Spleen (tissue), 11 donors: ENCODE measurements around the gene NR2C1. TPM values are rescaled to one million over a fixed set of nuclear protein-coding genes. Genes with fewer than 3 reads are reported as not detected.
"Not testable (repeated sequence)": the region's sequence is repeated elsewhere in the genome, so short reads cannot be mapped to it uniquely, and the experiment has no call there.

ENCODE experiments used
- DNase-seq: peaks from one replicate; pipeline ENCODE4 v3.0.0-alpha.2; 2020
- H3K27ac ChIP-seq, 8 donors: fragments of 200-600 bp; sonication (generic) in 7 of 8; 1 replicate in 4 of 8; 2 replicates in 4 of 8; pipeline versions ENCODE4 v1.5.0 to v1.8.0; 2016 to 2021; ENCODE audit warnings: inconsistent platforms in 4 of 8, mild to moderate bottlenecking in 4 of 8, moderate library complexity in 1 of 8
- H3K27me3 ChIP-seq, 7 donors: fragments of 200-600 bp; sonication (generic) in 6 of 7; replicated peaks in 1 of 7; 1 replicate in 4 of 7; 2 replicates in 3 of 7; pipeline versions ENCODE4 v1.5.0 to v1.8.0; 2016 to 2021; ENCODE audit warnings: inconsistent platforms in 3 of 7, mild to moderate bottlenecking in 1 of 7
- H3K36me3 ChIP-seq, 6 donors: fragments of 200-600 bp; sonication (generic) in 5 of 6; 1 replicate in 4 of 6; 2 replicates in 2 of 6; pipeline versions ENCODE4 v1.5.0 to v1.8.0; 2016 to 2021; ENCODE audit warnings: inconsistent platforms in 2 of 6
- H3K4me1 ChIP-seq, 6 donors: fragments of 200-600 bp; sonication (generic) in 5 of 6; 1 replicate in 3 of 6; 2 replicates in 3 of 6; pipeline versions ENCODE4 v1.5.0 to v1.8.0; 2016 to 2021; ENCODE audit warnings: inconsistent platforms in 3 of 6
- H3K4me3 ChIP-seq, 8 donors: fragments of 200-600 bp; sonication (generic) in 7 of 8; 1 replicate in 4 of 8; 2 replicates in 4 of 8; pipeline versions ENCODE4 v1.5.0 to v1.8.0; 2016 to 2021; ENCODE audit warnings: inconsistent platforms in 4 of 8, mild to moderate bottlenecking in 4 of 8, moderate library complexity in 2 of 8
- H3K9me3 ChIP-seq, 8 donors: fragments of 200-600 bp; sonication (generic) in 7 of 8; 1 replicate in 4 of 8; 2 replicates in 4 of 8; pipeline versions ENCODE4 v1.5.0 to v1.8.0; 2016 to 2021; ENCODE audit warnings: inconsistent platforms in 4 of 8
- CTCF ChIP-seq, 11 experiments: fragments of 200-600 bp in 7 of 11; fragments of 450-650 bp in 4 of 11; sonication (generic) in 4 of 11; IDR thresholded peaks in 8 of 11; conservative IDR thresholded peaks in 3 of 11; 1 replicate in 7 of 11; 2 replicates in 4 of 11; pipeline versions ENCODE4 v1.4.0 to v1.8.0; 2016 to 2021; ENCODE audit warnings: antibody characterized with exemption in 11 of 11, inconsistent platforms in 4 of 11, mild to moderate bottlenecking in 1 of 11
- POLR2A ChIP-seq, 3 donors: fragments of 450-650 bp; IDR thresholded peaks; one replicate each; pipeline ENCODE4 v1.5.1; 2017; ENCODE audit warnings: antibody characterized with exemption in 3 of 3, mild to moderate bottlenecking in 1 of 3
- POLR2AphosphoS5 ChIP-seq, 3 donors: sonication (generic); formaldehyde crosslinking; IDR thresholded peaks; one replicate each; pipeline ENCODE4 v1.5.1; 2017; ENCODE audit warnings: antibody characterized with exemption in 3 of 3
- WGBS, 5 donors: extraction: QIAGEN DNeasy Blood & Tissue Kit in 3 of 5; methylation state at CpG; one replicate each; pipeline versions ENCODE4 v1.1.5 to v1.1.7; 2013 to 2018; 5-methylcytosine and 5-hydroxymethylcytosine counted together
- intact Hi-C: fragments of 100-400 bp; cut with DNase I; formaldehyde crosslinking; loops from one replicate; pipeline ENCODE4 v1.15.0; 2023; ENCODE audit warnings: low total_unique reads
- polyA plus RNA-seq, 3 donors: library from polyadenylated mRNA; stranded (reverse); fragments of 200-250 nt; gene quantifications; one replicate each; pipeline ENCODE4 v1.2.1, GENCODE V29; 2013
- total RNA-seq, 7 donors: library from RNA; depleted of rRNA in 3 of 7; stranded (reverse); fragments of >200 nt in 3 of 7; fragmentation: NEBNext Ultra II Directional in 4 of 7; extraction: Animal tissue kit (Norgen Biotek cat#: 25700) in 4 of 7; gene quantifications; one replicate each; pipeline versions ENCODE4 v1.1.0 to v1.2.1, GENCODE V29; 2016 to 2021
- donor health status: healthy with polysubstance abuse.
- donor health status: DM: no; HTN: no; CAD: no; lungs with moderate emphysema.
- donor health status: DM: no; HTN: no; CAD: no.
- donor health status: Bipolar disorder and iron deficiency.
- donor health status: healthy.
- donor health status: DM: no; HTN: no; CAD: no.
- donor health status: DM: yes; HTN: yes; CAD: no.

Gene NR2C1
- total and polyA plus RNA-seq, 10 donors, result 30.2 to 133 (median 46.4) TPM

GRCh38 chr12:94997726-94998125 is 75.7 kb downstream of the NR2C1 start:
- Histone ChIP-seq H3K27ac (no peak overlapping the region), H3K4me3 (no peak overlapping the region), H3K27me3 (no peaks in the 10 kb centered on the region), H3K36me3 (peaks cover 0 to 69% (median 30%) of the 10 kb centered on the region in 6 donors), H3K9me3 (no peaks in the 10 kb centered on the region), H3K4me1 (peaks cover 29 to 71% (median 48%) of the 10 kb centered on the region in 6 donors)
- intact Hi-C loops, result no loop called here
- no peak for DNase-seq
- TF ChIP-seq POLR2AphosphoS5 (IDR thresholded peaks at IDR 0.05), result no peak
- no peak for TF ChIP-seq CTCF (IDR thresholded peaks at IDR 0.05 in 8 of 11, conservative IDR thresholded peaks at IDR 0.05 in 3 of 11)
- TF ChIP-seq POLR2A (IDR thresholded peaks at IDR 0.05), result no peak

- intact Hi-C loops, result no loop called here
- H3K4me3 ChIP-seq, result no peak overlapping the region
- no peaks in the 10 kb centered on the region for H3K9me3 ChIP-seq
- no peak overlapping the region for H3K27ac ChIP-seq
- WGBS, 5 donors, result 89 to 98% (median 95%) methylated on average over 6 of the region's 6 CpGs
- TF ChIP-seq POLR2A (IDR thresholded peaks at IDR 0.05), result no peak
- no peak for TF ChIP-seq CTCF (IDR thresholded peaks at IDR 0.05 in 8 of 11, conservative IDR thresholded peaks at IDR 0.05 in 3 of 11)
- TF ChIP-seq POLR2AphosphoS5 (IDR thresholded peaks at IDR 0.05), result no peak
- no peaks in the 10 kb centered on the region for H3K27me3 ChIP-seq
- no peak for DNase-seq
- peaks cover 0 to 76% (median 34%) of the 10 kb centered on the region in 6 donors for H3K36me3 ChIP-seq
- H3K4me1 ChIP-seq, result peaks cover 26 to 64% (median 42%) of the 10 kb centered on the region in 6 donors
Measured at GRCh38 chr12:94997061-94997460, 76.4 kb downstream of the NR2C1 start.

GRCh38 chr12:94994312-94994711 is 79.1 kb downstream of the NR2C1 start:
- peaks cover 0 to 76% (median 29%) of the 10 kb centered on the region in 6 donors for H3K36me3 ChIP-seq
- no peak overlapping the region for H3K4me3 ChIP-seq
- H3K27me3 ChIP-seq, result no peaks in the 10 kb centered on the region
- intact Hi-C loops, result no loop called here
- 79 to 86% (median 83%) methylated on average over 2 of the region's 2 CpGs for WGBS, 5 donors
- peaks cover 8 to 37% (median 15%) of the 10 kb centered on the region in 6 donors for H3K4me1 ChIP-seq
- H3K27ac ChIP-seq, result no peak overlapping the region
- H3K9me3 ChIP-seq, result no peaks in the 10 kb centered on the region
- no peak for DNase-seq
- TF ChIP-seq CTCF (IDR thresholded peaks at IDR 0.05 in 8 of 11, conservative IDR thresholded peaks at IDR 0.05 in 3 of 11), result no peak
- no peak for TF ChIP-seq POLR2AphosphoS5 (IDR thresholded peaks at IDR 0.05)
- TF ChIP-seq POLR2A (IDR thresholded peaks at IDR 0.05), result no peak

- H3K27ac ChIP-seq, H3K27me3 ChIP-seq, DNase-seq, intact Hi-C loops, H3K9me3 ChIP-seq, H3K4me3 ChIP-seq: not testable (repeated sequence)
- WGBS, 5 donors, result 64 to 94% (median 83%) methylated on average over 3 of the region's 3 CpGs
- H3K4me1 ChIP-seq, result peaks cover 5 to 34% (median 11%) of the 10 kb centered on the region in 6 donors
- peaks cover 0 to 81% (median 29%) of the 10 kb centered on the region in 6 donors for H3K36me3 ChIP-seq
Measured at GRCh38 chr12:94993855-94994254, 79.6 kb downstream of the NR2C1 start.

GRCh38 chr12:94990222-94990621 is 83.2 kb downstream of the NR2C1 start:
- peaks cover 0 to 73% (median 29%) of the 10 kb centered on the region in 6 donors for H3K36me3 ChIP-seq
- H3K27me3 ChIP-seq, result no peaks in the 10 kb centered on the region
- H3K4me1 ChIP-seq, result peaks cover 0 to 37% (median 17%) of the 10 kb centered on the region in 6 donors
- no peak for TF ChIP-seq POLR2A (IDR thresholded peaks at IDR 0.05)
- H3K9me3 ChIP-seq, result no peaks in the 10 kb centered on the region
- DNase-seq, result no peak
- no peak overlapping the region for H3K4me3 ChIP-seq
- intact Hi-C loops, result no loop called here
- 70 to 79% (median 75%) methylated on average over 3 of the region's 3 CpGs for WGBS, 5 donors
- no peak overlapping the region for H3K27ac ChIP-seq
